Skin epidermis (tissue), 12 donors: ENCODE data around the gene COL23A1.
"Not testable (repeated sequence)": the region's sequence is repeated elsewhere in the genome, so short reads cannot be mapped to it uniquely, and the experiment has no call there.

Source experiments
- H3K27ac ChIP-seq, 21 experiments: fragments of 200-600 bp; sonication (generic) in 11 of 21; one replicate each; pipeline ENCODE4 v1.5.0; 2020; ENCODE audit warnings: mild to moderate bottlenecking in 3 of 21, inconsistent platforms in 2 of 21, moderate library complexity in 2 of 21
- H3K4me3 ChIP-seq, 7 experiments: fragments of 200-600 bp; sonication (generic) in 2 of 7; one replicate each; pipeline ENCODE4 v1.5.0; 2020; ENCODE audit warnings: inconsistent platforms in 2 of 7, mild to moderate bottlenecking in 2 of 7, moderate library complexity in 1 of 7

COL23A1 gene

GRCh38 chr5:178236679-178237078, 353.5 kb downstream of the COL23A1 start:
- H3K4me3 ChIP-seq, result no peak overlapping the region
- peak overlapping the region in 8 of 21 experiments; percentile 35 to 85 (median 80) for H3K27ac ChIP-seq

- no peak overlapping the region for H3K4me3 ChIP-seq
Observed at GRCh38 chr5:178236126-178236525, 354.1 kb downstream of the COL23A1 start.

GRCh38 chr5:178235588-178235974, 354.6 kb downstream of the COL23A1 start:
- Histone ChIP-seq H3K4me3 (no peak overlapping the region), H3K27ac (no peak overlapping the region)

More at GRCh38 chr5:178236126-178236525, 354.1 kb downstream of the COL23A1 start:
- peak overlapping the region in 5 of 21 experiments; percentile 25 to 85 (median 51) for H3K27ac ChIP-seq

- no peak overlapping the region for H3K4me3 ChIP-seq
- peak overlapping the region in 2 of 21 experiments; percentile 25 to 33 for H3K27ac ChIP-seq
Observed at GRCh38 chr5:178234750-178235587, 355.2 kb downstream of the COL23A1 start.

- no peak overlapping the region for H3K4me3 ChIP-seq
- peak overlapping the region in 2 of 21 experiments; percentile 25 to 33 for H3K27ac ChIP-seq
Observed at GRCh38 chr5:178234121-178234749, 356.0 kb downstream of the COL23A1 start.

GRCh38 chr5:178232920-178233429, 357.2 kb downstream of the COL23A1 start:
- H3K4me3 ChIP-seq, result peak overlapping the region; percentile 51 to 96 (median 75)
- peak overlapping the region; percentile 89 to 100 (median 97) for H3K27ac ChIP-seq

- H3K4me3 ChIP-seq, result peak within 1 kb of the TSS; percentile 51 to 96 (median 75)
- H3K27ac ChIP-seq, result peak within 1 kb of the TSS; percentile 89 to 100 (median 97)
Observed at GRCh38 chr5:178232124-178232919, 357.9 kb downstream of the COL23A1 start, which contains the start of gene PHYKPL. PHYKPL (minus strand) TSS chr5:178232802; CDS start chr5:178232550, 252 bp downstream.

- H3K27ac ChIP-seq, result peak overlapping the region; percentile 89 to 100 (median 97)
- H3K4me3 ChIP-seq, result peak overlapping the region; percentile 51 to 96 (median 75)
Observed at GRCh38 chr5:178231539-178232123, 358.6 kb downstream of the COL23A1 start.

GRCh38 chr5:178230879-178231538, 359.2 kb downstream of the COL23A1 start:
- peak overlapping the region in 13 of 21 experiments; percentile 89 to 99 (median 97) for H3K27ac ChIP-seq
- H3K4me3 ChIP-seq, result peak overlapping the region; percentile 51 to 96 (median 75)

- Histone ChIP-seq H3K27ac (no peak overlapping the region), H3K4me3 (no peak overlapping the region)
Observed at GRCh38 chr5:178229861-178230260, 360.3 kb downstream of the COL23A1 start.

GRCh38 chr5:178229111-178229510, 361.1 kb downstream of the COL23A1 start:
- H3K4me3 ChIP-seq, H3K27ac ChIP-seq: not testable (repeated sequence)

GRCh38 chr5:178228609-178229008, 361.6 kb downstream of the COL23A1 start:
- Histone ChIP-seq H3K27ac (no peak overlapping the region), H3K4me3 (no peak overlapping the region)

GRCh38 chr5:178227929-178228328, 362.3 kb downstream of the COL23A1 start:
- Histone ChIP-seq H3K27ac (no peak overlapping the region), H3K4me3 (no peak overlapping the region)

GRCh38 chr5:178227138-178227659, 363.0 kb downstream of the COL23A1 start:
- H3K27ac ChIP-seq, result no peak overlapping the region

GRCh38 chr5:178225174-178225573, 365.0 kb downstream of the COL23A1 start:
- Histone ChIP-seq H3K27ac (no peak overlapping the region), H3K4me3 (no peak overlapping the region)

More at GRCh38 chr5:178227138-178227659, 363.0 kb downstream of the COL23A1 start:
- no peak overlapping the region for H3K4me3 ChIP-seq

GRCh38 chr5:178224403-178224802, 365.8 kb downstream of the COL23A1 start:
- no peak overlapping the region for H3K27ac ChIP-seq

GRCh38 chr5:178223828-178224335, 366.3 kb downstream of the COL23A1 start:
- Histone ChIP-seq H3K27ac (peak overlapping the region in 1 of 21 experiments; percentile 49), H3K4me3 (no peak overlapping the region)

More at GRCh38 chr5:178224403-178224802, 365.8 kb downstream of the COL23A1 start:
- no peak overlapping the region for H3K4me3 ChIP-seq

GRCh38 chr5:178223196-178223773, 366.9 kb downstream of the COL23A1 start:
- Histone ChIP-seq H3K4me3 (no peak overlapping the region), H3K27ac (no peak overlapping the region)
